ENCODE data around the gene SRP54.
"Not testable (repeated sequence)": the region's sequence is repeated elsewhere in the genome, so short reads cannot be mapped to it uniquely, and the experiment has no call there.

Gene SRP54

DNA sequence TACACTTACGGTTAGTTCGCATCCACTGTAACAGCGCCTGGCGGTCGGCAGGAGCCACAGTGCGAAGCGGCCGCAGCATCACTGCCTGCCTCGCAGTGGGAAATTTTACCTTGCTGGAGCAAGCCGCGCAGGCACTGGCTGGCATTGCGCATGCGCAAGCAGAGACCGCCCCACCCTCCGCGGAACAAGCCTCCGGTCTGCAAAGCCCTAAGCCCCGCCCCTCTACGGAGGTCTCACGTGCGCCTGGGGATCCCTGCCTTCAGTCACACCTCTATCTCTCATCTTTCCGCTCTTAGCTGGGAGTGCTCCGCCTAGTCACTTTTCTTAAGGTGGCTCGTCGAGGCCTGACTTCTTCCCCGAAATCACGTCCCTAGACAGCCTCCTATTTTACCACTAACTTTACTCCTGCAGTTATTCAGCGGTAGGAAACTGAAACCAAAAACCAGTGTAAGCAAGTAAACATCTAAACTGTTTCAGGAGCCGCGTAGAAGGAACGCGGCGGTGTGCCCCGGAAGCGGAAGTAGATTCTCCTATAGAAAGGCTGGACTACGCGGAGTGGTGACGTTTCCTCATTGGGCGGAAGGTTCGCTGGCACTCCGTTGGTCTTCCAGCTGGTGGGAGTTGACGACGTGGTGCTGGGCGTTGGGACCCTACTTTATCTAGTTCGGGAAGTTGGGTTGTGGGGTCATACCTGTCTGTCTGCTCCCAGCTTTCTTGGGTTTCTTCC, at the start of gene SRP54:
SRP54 (plus strand) TSS at position 572 of the 727 bp plus-strand sequence. CDS start 13,718 bp downstream, outside the sequence.
- peak; percentile 100 for DNase-seq (ENCODE audit: low spot score)

DNA sequence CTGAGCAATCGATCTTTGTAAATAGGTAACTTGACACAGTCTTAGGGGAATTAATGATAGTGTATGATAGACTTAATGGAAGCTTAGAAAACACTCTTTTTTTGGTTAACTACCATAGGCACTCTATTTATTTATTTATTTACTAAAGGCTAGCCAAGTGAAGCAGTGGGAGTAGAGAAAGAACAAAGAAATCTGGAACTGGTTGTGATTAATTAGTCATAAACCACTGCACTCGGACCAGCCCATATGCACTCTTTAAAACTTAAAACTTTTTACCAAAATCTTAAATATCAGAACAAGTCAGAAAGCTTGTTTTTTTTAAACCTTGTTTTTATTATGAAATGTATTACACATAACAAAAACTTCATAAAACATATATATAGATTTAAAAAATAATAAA, 49.5 kb upstream of the SRP54 start:
- DNase-seq (ENCODE audit: low spot score), result no peak

- no peak for DNase-seq (ENCODE audit: low spot score)
These were observed 47.3 kb upstream of the SRP54 start for GRCh38 chr14:34935488-34935887.

GRCh38 chr14:34937442-34937841, 45.4 kb upstream of the SRP54 start:
- no peak for DNase-seq (ENCODE audit: low spot score)

GRCh38 chr14:34937876-34938275, 44.9 kb upstream of the SRP54 start:
- DNase-seq (ENCODE audit: low spot score), result no peak

DNA sequence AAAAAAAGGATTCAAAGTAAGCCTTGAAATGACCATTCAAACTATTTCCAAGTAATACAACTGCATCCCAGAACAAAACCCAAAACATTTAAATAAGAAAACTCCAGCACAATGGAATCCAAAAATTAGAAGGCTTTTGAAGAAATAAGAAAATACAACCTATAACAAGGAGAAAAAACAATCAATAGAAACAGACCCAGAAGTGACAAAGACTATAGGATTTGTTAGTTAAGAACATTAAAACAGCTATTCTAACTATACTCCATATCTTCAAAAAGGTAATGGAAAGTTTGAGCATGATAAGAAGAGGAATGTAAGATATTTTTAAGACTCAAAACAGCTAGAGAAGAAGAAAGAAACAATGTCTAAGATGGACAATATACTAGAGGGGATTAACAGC, 39.3 kb upstream of the SRP54 start:
- DNase-seq (ENCODE audit: low spot score), result no peak

DNA sequence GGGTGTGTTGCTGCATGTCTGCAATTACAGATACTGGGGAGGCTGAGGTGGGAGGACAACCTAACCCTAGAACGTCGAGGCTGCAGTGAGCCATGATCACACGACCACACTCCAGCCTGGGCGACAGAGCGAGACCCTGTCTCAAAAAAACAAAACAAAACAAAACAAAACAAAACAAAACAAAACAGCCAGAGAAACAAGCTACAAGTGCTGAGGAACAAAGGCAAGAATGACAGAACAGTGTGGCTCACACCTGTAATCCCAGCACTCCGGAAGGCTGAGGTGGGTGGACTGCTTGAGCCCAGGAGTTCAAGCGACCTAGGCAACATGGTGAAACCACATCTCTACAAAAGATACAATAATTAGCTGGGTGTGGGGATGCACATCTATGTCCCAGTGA, 38.0 kb upstream of the SRP54 start:
- no peak for DNase-seq (ENCODE audit: low spot score)

DNA sequence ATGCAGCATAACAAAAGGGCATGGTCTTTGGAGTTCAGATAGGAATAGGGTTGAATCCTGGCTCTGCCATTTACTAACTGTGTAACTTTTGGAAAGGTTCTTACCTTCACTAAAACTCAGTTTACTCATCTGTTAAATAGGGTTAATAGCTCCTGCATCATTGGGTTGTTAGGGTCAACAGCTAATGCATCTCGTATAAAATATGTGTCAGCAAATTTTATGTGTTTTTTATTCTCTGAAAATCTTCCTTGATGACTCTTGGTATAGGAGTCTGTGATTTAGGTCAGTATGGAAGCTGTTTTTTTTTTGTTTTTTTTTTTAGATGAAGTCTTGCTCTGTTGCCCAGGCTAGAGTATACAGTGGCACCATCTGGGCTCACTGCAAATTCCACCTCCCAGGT, 36.1 kb upstream of the SRP54 start:
- no peak for DNase-seq (ENCODE audit: low spot score)

- DNase-seq (ENCODE audit: low spot score), result no peak
These were observed 31.5 kb upstream of the SRP54 start for GRCh38 chr14:34951286-34951685.

- no peak for DNase-seq (ENCODE audit: low spot score)
These were observed 25.9 kb upstream of the SRP54 start for GRCh38 chr14:34956931-34957330.

DNA sequence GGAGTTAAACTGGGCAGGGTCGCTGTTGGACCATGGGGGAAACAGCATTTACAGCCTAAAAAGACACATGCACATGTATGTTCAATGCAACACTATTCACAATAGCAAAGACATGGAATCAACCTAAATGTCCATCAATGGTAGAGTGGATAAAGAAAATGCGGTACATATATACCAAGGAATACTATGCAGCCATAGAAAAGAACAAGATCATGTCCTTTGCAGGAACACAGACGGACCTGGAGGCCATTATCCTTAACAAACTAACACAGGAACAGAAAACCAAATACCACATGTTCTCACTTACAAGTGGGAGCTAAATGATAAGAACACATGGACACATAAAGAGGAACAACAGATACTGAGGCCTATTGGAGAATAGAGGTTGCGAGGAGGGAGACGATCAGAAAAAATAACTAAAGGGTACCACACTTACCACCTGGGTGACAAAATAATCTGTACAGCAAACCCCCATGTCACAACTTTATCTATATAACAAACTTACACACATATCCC, 25.0 kb upstream of the SRP54 start:
- DNase-seq (ENCODE audit: low spot score), result no peak

GRCh38 chr14:34962106-34962505, 20.7 kb upstream of the SRP54 start:
- not testable (repeated sequence) for DNase-seq (ENCODE audit: low spot score)

DNA sequence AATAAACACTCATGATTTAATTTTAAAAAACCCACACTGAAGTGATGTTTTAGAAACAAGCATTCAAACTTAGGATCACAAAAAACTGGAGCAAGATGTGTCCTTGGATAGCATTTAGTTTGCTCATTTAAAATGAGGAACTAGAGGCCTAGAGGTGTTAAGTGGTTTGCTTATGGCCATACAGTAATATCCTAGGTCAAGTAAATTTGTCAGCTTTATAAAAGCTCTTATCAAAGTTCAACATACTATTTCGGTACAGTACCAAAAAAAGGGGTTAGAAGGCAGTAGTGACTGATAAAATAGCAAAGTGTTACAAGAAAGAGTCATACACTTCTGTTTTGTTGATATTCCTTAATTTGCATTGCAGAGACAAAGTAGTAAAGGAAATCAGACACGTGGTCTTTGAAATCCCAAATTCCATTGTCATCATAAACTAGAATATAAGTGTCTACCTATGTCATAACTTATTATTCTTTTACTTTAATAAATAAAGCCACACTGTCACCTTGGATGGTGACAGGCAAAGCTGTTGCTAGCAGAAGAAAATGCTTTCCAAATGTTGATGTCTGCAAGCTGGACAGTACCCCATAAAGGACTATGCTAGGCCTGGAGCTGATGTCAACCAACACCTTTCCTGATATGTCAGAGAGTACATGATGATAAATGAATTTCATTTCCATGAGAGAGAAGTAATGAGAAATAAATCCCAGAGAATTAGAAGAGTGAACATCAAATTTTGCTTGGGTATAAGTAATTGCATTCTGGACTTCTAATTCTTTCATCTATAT, 17.6 kb upstream of the SRP54 start:
- DNase-seq (ENCODE audit: low spot score), result no peak

- DNase-seq (ENCODE audit: low spot score), result no peak
These were observed 16.9 kb upstream of the SRP54 start for GRCh38 chr14:34965912-34966311.

DNA sequence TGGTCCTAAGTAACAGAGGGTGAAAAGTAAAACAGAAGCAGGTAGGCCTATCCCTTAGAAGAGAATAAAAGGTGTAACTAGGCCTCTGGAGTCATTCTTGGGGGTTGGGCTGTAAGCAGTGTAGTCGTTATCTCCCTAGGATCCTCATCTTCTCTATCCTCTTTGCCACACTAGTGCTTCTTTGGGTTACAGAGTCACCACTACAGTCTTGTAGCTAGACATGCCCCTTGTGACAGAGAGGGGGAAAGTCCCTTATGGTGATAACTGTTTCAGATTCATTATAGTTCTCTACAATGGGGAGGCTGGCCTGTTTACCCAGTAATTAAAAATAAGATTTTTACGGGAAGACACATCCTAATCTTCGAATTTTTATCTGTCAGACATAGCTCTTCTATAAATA, 16.4 kb upstream of the SRP54 start:
- DNase-seq (ENCODE audit: low spot score), result no peak

- DNase-seq (ENCODE audit: low spot score), result no peak
These were observed 12.1 kb upstream of the SRP54 start for GRCh38 chr14:34970665-34971064.

DNA sequence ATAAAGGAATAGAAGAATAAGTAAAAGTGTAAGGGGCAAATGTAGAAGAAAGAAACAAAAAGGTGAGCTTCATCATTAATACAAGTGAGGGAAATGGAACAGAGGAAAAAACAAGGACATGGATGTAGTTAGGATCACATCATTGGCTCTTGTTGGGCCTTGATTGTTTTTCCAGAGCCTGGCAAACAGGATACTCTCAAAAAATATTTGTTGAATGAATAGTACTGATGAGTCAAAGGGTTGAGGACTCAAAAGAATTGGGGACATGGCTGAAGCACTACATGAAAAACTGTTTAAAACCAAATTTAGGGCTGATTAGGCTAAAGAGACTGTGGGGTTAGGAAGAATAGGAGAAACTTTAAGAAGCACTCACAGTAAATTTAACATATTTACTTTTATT, 11.4 kb upstream of the SRP54 start:
- no peak for DNase-seq (ENCODE audit: low spot score)

DNA sequence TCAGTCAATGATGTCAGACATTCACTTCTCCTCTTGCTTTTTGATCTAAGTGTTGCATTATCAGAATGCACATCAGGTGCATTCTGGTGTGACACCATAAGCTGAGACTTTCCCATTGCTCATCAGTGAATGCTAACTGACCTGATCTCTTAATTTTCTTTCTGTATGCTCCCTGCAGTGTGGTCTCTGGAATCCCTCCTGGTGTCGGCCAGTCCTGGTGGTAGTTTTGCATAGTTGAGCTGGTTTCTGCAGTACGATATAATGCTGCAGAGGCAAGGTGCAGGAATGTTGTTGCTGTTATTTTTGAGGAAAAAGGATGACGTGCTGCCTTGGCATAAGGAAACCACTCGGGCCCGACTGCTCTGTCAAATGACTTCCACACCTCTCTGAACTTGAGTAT, 11.0 kb upstream of the SRP54 start:
- no peak for DNase-seq (ENCODE audit: low spot score)

- DNase-seq (ENCODE audit: low spot score), result no peak
These were observed 4.3 kb upstream of the SRP54 start for GRCh38 chr14:34978444-34978843.

- no peak for DNase-seq (ENCODE audit: low spot score)
These were observed 2.4 kb upstream of the SRP54 start for GRCh38 chr14:34980337-34980900.

GRCh38 chr14:34981743-34982420, 910 bp upstream of the SRP54 start:
- DNase-seq (ENCODE audit: low spot score), result peak; percentile 32

GRCh38 chr14:34983148-34983760, 462 bp downstream of the SRP54 start:
- no peak for DNase-seq (ENCODE audit: low spot score)
